ENCODE data around the gene HPDL.
A peak's percentile ranks its signal among the peaks of the same experiment; 100 is the strongest.

Gene HPDL

DNA sequence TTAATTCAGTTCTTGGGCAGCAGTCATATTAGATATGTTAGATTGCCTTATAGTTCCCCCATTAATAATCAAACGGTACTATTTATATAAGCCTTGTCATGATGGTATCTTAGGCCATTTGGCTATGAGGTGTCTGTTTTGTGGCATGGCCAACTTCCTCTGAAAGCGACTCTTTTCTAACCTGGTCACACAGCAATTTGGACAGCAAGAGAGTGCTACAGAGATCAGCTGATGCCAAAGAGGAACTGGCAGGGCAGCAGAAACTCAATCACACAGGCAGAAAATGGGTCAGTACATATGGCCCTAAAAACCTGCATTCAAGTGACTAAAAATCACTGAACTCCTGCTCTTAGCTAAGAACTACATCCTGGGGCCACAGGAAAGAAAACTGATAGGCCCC is 27.0 kb downstream of the HPDL start:
- peak in 2 of 14 donors; percentile 26 to 74 for DNase-seq

DNA sequence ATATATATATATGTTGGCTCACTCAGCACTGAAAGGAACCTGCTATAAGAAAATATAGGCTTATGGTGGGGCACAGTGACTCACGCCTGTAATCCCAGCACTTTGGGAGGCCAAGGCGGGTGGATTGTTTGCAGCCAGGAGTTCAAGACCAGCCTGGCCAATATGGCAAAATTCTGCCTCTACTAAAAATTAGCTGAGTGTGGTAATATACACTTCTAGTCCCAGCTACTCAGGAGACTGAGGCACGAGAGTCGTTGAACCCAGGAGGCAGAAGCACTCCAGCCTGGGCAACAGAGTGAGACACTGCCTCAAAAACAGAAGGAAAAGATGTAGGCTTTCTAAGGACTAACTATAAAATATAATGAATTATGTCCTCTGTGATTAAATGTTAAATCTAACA is 28.1 kb downstream of the HPDL start:
- no peak for DNase-seq

DNA sequence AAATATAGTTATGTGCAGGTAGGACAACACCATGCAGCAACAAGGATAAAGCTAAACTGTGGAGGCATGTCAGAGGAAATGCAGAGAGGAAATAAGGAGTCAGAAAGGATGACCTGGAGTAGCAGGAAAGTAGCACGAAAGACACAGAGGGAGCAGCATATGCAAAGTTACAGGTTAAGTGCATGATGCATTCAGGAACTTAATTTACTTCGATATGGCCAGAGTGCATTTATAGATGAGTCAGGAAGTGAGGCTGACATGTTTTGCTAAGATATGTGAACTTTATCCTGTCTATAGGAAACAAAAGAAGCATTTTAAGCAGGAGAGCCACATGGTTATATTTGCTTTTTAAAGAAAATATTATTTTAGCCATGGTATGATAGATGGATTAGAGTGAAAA is 29.0 kb downstream of the HPDL start:
- no peak for DNase-seq

DNA sequence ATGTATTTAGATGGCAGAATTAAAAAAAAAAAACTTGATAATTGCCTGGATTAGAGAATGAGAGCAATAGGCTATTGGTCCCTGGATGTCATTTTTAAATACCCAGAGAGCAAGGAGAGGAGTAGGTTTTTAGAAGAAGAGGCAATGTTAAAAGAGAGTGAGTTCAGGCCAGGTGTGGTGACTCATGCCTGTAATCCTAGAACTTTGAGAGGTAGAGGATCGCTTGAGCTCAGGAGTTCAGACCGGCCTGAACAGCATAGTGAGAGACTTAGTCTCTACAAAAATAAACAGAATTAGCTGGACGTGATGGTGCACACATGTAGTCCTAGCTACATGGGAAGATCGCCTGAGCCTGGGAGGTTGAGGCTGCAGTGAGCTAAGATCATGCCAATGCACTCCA is 29.5 kb downstream of the HPDL start:
- DNase-seq = no peak

DNA sequence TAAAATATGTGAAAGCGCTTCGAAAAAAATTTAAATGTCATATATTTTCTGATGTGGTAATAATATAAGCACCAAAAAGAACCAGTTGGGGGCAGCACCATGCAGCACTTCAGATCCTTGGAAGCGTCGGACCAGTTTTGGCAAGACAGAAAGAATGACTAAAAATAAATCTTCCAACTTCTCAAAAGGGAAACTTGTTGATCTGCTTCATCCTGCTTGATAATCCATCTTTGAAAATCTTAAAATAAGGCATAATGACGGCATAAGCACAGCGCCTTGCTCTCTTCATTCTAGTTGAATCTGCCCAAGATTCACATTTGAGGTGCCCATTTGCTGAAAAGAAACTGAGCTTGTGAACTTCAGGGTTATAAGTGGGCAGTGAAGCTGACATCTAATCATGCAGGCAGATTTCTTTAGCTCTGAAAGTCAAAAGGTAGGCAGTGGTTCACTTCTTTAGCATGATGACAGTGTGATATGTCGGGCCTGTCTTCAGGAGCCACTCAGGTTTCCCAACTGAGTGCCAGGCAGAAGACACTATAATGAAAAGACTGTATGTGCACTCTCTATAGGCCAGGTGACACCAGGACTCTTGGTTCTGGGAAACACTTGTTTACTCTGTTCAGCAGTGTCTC is 33.3 kb downstream of the HPDL start:
- DNase-seq = peak in 7 of 14 donors; percentile 17 to 49 (median 41)

DNA sequence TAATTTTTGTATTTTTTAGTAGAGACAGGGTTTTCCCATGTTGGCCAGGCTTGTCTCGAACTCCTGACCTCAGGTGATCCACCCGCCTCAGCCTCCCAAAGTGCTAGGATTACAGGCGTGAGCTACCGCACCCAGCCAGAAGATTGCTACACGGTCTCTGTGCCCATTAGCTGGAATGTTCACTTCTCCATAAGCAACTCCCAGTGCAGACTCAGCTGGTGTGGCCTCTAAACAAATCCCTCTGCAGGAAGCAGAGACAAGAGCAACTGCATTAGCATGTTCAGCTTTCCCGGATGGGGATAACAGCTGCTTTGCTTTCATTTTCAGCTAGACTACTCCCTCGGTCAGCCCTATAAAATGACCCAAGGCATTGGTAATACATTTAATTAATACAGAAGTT is 34.3 kb downstream of the HPDL start:
- DNase-seq = peak in 9 of 14 donors; percentile 7 to 32 (median 12)

DNA sequence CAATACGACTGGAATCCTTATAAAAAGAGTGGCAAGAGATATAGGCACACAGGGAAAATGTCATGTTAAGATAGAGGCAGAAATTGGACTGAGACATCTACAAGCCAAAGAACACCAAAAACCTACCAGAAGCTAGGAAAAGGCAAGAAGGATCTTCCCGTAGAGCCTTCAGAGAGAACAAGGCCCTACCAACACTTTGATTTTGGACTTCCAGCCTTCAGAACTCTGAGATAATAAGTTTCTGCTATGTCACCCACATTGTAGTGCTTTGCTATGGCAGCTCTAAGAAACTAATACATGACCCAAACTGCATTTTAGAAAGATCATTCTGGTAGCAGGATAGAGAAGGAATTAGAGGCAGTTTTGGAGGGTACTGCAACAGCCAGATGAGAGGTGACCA is 37.6 kb downstream of the HPDL start:
- no peak for DNase-seq

DNA sequence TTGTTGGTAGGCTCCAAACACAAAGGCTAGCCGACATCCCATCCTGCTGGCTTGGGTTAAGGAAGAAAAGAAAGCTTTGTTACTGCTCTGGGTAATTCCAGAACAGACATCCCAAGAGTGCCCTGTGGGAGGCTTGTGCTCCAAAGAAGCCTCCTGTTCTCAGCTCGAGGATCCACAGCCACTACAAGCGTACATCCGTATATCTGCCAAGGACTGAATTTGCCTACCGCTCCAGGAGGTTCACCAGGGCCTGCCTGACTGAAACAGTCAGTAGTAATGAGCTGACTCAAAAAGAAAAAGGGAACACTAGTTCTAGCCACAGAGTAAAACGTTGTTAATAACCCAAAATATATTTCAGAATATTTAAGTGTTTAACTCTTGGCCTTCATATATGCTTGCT is 38.4 kb downstream of the HPDL start:
- DNase-seq = peak in 6 of 14 donors; percentile 13 to 39 (median 20)

DNA sequence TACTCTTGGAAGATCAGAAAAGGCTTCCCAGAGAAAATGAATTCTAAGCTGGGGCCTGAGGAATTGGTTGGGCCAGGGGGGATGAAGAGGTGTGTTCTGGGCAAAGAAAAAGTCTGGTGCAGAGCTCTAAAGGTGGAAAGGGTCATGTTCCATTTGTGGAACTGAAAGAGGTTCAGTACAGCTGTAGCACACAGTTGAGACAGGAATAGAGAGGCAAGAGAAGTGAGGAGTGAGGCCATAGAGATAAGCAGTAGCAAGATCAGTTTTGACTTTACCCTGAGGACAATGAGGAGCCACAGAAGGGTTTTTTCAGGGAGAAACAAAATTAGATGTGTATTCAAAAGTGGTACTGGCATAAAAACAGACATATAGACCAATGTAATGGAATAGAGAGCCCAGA is 43.9 kb downstream of the HPDL start:
- DNase-seq = no peak

DNA sequence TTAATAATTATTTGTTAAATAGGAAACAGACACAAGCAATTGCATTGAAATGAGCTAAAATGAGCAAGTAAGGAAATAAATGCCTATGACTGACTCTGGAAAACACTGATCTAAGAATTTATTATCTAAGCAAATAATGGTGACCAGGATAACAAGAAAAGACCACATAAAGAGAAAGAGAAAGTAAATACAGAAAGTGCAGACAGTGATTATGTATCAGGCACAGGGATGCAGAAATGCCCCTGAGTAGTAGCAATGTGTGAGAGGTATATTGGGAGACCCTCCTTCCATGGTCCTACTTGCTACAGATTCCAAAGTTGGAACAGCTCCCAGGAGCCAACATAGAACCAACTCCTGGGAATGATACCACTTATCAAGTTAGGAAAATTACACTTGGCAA is 46.9 kb downstream of the HPDL start:
- no peak for DNase-seq

DNA sequence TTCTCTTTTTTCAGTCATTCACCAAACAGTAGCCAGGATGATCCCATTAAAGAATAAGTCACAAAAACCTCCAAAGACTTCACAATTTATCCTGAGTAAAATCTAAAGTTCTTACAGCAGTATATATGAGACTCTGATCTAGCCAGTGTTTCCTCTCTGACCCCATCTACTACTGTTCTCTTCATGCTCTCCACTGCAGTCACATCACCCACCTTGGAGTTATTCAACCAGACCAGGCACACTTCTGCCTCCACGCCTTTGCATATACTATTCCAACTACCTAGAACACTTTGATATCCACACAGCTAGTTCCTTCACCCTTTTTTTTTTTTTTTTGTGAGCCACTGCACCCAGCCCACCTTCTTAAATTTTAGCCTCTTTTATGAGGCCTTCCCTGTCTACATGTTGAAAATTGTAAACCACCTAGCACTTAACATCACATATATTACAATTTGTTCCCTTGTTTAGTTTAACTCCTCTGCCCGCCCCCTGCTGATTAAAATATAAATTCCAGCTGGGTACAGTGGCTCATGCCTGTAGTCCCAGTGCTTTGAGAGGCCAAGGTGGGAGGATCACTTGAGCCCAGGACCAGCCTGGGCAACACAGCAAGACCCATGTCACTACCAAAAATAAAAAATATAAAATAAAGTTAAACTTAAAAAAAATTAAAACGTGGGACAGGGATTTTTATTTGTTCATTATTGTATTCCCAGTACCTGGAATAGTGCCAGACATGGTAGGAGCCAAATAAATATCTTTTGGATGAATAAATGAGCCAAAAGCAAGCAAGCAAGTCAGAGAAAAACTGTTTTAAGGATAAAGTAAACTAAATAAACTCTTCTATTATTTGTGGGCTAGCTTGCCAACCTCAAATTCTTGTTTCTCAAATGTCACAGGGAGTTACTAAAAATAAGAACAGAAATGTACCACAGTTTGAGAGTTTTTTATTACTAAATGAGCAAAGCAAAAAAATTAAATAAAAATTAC is 48.7 kb downstream of the HPDL start:
- DNase-seq = no peak

DNA sequence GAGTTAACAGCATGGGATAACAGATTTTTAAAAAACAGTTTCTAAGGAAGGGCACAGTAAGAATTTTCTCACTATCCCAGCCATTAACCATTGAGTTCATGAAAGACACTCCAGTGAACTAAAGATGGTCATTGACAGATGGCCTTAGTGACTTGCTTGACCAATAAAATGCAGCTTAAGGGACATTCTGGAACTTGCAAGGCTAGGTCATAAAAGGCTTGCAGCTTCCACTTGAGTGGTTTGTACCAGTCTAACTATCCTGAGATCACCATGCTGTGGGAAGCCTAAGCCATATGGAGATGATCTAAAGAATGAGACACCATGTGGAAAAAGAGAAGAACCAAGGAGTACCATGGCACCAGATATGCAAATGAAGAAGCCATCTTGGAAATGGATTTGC is 51.5 kb downstream of the HPDL start:
- no peak for DNase-seq
